HG03103 (cell line): ENCODE data around the gene HDLBP.

Experiments
- ATAC-seq: cut with Tn5 transposase; IDR thresholded peaks from one replicate; pipeline ENCODE4 v1.9.1; 2021; ENCODE audit warnings: low read depth; ENCODE audit not compliant: unreplicated experiment

The HDLBP gene

DNA sequence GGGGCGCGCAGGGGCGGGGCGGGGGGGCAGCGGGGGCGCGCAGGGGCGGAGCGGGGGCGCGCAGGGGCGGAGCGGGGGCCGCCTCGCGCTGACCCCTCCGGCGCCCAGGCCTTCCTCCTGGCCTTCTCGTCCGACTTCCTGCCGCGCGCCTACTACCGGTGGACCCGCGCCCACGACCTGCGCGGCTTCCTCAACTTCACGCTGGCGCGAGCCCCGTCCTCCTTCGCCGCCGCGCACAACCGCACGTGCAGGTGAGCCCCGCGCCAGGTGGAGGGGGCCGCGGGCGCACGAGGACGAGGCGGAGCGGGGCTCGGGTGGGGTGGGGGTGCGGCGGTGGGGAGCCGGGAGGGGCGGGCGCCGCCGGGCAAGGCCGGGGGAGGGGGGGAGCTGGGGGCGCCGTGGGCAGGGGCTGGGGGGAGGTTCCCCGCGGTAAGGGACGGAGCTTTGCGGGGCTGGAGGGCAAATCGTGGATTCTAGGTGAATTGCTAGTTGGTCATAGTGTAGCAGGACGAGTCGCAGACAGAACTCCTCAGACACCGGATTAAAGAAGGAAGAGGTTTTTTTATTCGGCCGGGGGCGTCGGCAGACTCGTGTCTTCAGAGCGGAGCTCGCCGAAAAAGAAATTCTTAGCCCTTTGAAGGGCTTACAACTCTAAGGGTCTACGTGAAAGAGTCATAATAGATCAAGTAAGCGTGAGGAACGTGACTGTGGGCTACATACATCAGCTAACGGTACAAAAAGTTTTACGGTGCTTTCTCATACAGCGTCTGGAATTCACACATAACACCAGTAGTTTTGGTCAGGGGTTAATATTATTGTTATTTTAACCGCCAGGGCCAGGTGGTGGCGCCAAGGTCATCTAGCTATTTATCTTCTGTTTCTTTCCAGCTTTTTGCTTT lies 97.1 kb downstream of the HDLBP start:
- no peak for ATAC-seq

DNA sequence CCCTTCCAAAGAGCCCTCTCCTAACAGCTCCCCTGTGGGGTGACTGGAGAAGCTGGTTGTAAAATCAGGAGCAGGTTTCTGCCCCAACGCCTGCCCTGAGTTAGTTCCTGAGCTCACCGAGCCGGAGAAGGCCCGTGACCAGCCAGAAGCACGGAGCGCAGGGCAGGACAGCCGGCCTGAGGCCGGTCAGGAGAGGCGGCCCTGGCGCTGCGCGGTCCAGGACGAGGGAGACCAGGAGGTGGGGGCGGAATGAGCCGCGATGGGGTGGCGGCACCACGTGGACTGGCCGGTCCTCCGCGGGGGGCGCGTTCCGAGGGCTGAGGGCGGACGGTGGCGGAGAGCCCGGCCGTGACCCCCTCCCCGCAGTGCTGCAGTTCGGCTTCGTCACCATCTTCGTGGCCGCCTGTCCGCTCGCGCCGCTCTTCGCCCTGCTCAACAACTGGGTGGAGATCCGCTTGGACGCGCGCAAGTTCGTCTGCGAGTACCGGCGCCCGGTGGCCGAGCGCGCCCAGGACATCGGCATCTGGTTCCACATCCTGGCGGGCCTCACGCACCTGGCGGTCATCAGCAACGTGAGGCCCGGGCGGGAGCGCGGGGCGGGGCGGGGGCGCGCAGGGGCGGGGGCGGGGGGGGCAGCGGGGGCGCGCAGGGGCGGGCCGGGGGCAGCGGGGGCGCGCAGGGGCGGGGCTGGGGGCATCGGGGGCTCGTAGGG lies 98.0 kb downstream of the HDLBP start:
- no peak for ATAC-seq

DNA sequence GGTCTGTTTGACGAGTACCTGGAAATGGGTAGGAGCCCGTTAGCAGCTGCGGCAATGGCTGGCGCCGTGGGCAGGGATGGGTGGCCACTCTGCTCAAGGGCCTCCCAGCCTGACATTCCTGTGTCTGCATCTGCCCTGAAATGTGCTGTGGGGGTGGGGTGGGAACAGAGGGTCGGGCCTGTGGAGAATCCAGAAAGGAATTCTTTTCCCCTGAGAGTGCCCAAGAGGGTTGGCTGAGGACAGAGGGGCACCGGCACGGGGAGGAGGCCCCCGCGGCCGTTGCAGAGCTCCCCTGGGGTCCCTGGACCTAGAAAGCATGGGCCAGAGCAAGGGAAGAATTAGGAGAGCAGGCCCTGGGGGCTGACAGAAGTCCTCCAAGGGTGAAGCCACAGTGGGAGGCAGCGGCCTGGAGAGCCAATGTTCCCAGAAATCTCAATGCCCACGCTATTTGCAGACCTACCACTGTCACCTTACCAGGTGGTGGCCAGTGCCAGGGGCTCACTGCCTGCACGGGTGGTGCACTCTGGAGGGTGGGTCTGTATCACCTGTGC lies 99.2 kb downstream of the HDLBP start:
- ATAC-seq: no peak

DNA sequence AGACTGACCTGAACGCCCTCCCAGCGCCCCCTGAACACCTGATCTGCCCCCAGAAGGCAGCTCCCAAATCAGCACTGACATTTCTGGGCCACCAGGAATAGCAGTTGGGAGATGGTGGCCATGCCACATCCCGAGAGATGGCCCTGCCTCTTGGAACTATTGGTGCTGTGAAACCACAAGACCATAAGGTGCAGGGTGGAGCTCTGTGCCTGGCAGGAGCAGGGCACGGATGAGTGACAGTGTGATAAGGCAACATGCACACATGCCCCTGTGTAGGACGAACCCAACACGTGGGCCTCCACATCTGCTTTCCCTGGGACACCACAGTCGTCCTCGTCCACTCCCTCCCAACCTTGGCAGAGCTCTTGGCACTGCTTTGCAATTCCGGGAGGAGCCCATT lies 100.1 kb downstream of the HDLBP start:
- no peak for ATAC-seq

DNA sequence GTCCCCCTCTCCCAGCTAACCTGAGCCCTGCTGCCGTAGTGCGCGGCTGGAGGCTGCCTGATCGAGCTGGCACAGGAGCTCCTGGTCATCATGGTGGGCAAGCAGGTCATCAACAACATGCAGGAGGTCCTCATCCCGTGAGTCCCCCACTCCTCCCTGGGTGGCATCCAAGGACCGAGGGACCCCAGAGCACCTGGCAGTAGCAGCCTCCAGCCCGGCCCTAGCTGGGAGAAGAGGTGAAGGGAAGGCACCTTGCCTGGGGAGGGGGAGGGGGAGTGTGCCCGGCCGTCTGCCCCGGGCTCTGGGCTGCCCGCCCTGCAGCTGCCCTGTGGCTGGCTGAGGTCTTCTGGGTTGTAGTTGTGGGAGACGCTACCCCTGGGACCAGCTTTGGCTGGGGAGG lies 100.7 kb downstream of the HDLBP start:
- ATAC-seq: no peak

DNA sequence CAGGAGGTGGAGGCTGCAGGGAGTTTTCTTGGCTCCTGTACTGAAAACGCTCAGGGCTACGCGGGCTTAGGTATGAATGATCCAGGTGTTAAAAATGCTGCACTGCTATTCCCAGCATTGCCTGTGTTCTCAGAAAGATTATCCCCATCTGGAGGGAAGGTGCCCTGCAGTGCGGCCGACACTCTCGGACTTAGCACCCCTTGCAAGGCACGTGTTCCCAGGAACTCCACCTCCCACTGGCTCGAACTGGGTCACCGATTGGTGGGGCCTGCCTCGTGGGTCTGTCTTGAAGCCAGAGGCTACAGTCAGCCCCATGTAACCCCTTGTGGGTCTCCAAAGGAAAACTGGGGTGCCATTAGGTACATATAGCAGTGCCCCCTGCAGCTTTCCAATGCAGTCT lies 101.3 kb downstream of the HDLBP start:
- ATAC-seq: no peak

DNA sequence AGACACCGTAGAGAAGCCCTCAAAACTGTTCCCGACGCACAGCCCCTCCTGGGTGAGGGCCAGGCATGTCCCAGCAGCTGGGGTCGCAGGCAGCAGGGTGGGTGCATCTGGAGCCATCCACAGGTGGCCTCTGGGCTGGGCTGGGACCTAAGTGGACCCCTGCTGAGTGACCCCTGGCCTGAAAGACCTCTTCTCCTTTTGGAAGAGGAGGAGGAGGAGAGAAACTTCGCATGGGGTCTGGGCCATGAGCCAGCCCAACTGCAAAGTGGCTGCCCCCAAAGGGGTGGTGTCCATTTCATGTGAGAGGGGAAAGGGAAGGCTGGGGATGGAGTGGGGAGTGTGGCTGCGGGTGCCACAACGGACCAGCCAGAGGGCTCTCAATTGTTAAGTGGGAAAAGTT lies 101.9 kb downstream of the HDLBP start:
- ATAC-seq: no peak

DNA sequence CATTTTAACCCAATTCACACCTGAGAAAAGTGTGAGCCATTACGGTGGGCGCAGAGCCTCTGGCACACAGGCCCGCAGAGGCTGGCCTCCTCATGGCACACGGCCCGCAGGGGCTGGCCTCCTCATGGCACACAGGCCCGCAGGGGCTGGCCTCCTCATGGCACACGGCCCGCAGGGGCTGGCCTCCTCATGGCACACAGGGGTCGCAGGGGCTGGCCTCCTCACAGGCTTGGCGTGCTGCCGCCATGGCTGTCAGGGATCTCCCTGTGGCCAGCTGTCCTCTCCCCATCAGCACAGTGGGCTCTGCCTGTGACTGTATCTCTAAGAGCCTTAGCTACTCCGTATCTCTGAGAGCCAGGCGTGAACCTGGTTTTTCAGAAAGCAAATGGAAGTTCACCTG lies 102.4 kb downstream of the HDLBP start:
- no peak for ATAC-seq

DNA sequence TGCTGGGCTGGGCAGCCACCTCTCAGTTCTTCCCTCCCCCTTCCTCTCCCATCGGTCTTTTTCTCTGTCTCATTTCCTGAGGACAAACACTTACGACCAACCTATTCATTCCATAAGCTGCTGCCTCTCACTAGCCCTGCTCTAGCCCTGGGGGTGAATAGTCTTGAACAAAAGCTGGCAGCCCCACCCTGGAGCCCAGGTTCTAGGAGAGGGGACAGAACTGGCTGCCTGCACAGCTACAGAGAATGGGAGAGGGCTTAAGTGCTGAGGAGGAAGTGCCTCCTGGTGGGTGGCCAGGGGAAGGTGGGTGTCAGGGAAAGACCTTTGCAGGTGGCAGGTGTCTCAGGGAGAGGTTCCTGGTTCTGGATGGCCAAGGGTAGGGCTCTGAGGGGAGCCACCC lies 104.2 kb downstream of the HDLBP start:
- no peak for ATAC-seq

DNA sequence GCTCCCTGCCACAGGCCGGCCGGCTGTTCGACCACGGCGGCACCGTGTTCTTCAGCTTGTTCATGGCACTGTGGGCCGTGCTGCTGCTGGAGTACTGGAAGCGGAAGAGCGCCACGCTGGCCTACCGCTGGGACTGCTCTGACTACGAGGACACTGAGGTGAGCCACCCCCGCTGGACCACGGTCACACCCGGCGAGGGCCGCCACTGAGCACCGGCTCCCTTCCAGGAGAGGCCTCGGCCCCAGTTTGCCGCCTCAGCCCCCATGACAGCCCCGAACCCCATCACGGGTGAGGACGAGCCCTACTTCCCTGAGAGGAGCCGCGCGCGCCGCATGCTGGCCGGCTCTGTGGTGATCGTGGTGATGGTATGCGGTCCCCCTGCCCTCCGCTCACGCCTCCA lies 106.2 kb downstream of the HDLBP start:
- no peak for ATAC-seq

DNA sequence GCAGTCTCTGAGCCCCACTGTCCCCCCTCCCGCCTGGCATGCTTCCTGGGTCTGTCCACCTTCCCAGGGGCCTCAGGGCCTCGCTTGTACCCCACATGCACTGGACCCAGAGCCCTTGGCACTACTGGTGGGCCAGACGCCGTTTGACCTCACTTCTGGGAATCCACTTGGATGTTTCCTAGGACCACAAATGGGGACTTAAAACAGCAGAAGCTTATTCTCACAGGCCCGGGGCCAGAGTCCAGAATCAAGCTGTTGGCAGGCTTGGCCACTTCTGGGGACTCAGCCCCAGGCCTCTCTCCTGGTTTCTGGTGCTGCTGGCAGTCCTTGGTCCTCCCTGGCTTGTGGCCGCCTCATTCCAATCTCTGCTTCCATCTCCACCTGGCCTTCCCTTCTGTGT lies 107.4 kb downstream of the HDLBP start:
- ATAC-seq: no peak

DNA sequence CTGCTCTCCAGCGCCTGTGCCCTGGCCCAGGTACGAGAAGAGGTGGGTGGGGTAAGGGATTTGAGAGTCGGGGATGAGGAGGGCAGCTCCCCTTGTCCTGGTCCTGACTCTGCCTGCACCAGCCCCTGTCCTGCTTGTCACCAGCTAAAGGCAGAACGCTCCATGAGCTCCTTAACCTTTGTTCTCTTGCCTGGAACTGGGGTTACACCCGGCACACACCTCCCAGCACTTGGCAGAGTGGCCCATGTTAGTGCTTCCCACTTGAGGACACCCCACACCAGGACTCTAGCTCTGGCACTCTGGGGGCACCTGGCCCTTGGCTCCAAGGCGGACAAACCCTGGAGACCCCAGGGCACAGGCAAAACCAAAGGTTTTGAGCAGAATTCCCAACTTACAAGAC lies 107.8 kb downstream of the HDLBP start:
- ATAC-seq: no peak

DNA sequence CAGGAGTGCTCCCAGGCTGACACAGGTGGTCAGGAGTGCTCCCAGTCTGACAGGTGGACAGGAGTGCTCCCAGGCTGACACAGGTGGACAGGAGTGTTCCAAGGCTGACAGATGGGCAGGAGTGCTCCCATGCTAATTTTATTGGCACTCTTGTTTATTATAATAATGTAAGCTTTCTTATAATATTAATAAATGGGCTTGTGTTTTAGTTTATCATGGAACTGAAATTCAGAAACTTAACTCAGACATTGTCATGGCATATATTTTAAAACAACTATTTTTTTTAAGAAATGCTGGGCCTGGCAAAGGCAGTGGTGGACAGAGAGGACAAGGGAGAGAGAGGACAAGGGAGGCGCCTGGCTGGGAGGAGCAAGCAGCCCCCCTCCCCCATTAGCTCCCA lies 108.3 kb downstream of the HDLBP start:
- ATAC-seq: no peak

DNA sequence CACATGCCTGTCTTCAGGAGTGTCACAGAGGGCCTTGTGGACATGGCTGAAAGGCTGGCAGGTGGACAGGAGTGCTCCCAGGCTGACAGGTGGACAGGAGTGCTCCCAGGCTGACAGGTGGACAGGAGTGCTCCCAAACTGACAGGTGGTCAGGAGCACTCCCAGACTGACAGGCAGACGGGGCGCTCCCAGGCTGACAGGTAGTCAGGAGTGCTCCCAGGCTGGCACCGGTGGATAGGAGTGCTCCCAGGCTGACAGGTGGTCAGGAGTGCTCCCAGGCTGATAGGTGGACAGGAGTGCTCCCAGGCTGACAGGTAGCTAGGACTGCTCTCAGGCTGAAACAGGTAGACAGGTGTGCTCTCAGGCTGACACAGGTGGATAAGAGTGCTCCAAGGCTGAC lies 110.4 kb downstream of the HDLBP start:
- ATAC-seq: no peak

DNA sequence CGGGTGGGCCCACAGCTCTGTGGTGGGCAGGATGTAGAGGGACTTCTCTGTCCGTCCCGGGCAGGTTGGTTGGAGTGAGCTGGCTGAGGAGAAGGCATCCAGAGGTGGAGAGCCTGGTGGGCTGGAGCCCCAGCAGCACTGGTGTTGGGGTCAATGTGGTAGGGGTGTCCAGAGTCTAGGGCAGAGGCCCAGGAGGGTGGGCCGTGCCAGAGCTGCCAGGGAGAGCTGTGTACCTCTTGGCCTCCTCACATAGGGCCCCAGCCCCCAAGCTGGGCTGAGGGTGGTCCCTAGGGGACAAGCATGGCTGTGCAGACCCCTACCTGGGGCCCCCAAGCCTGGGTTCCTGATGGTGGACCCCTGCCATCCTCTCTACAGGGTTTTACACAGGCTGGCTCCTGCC lies 111.0 kb downstream of the HDLBP start:
- no peak for ATAC-seq

DNA sequence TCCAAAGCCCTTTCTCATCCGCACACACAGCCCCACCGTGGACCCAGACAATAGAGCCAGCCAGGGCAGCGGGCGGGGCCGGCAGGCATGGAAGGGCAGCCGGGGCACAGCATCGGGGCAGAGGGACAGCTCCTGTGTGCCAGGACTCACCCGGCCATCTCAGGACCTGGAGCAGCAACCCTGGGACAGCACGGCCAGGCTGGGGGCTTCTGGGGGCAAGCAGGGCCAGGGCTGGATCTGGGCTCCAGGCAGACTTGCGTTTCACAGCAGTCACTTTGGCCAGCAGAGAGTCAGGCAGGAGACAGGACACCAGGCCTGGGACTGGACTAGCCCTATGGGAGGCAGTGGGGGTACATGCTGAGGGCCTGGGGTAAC lies 111.5 kb downstream of the HDLBP start:
- ATAC-seq: no peak

DNA sequence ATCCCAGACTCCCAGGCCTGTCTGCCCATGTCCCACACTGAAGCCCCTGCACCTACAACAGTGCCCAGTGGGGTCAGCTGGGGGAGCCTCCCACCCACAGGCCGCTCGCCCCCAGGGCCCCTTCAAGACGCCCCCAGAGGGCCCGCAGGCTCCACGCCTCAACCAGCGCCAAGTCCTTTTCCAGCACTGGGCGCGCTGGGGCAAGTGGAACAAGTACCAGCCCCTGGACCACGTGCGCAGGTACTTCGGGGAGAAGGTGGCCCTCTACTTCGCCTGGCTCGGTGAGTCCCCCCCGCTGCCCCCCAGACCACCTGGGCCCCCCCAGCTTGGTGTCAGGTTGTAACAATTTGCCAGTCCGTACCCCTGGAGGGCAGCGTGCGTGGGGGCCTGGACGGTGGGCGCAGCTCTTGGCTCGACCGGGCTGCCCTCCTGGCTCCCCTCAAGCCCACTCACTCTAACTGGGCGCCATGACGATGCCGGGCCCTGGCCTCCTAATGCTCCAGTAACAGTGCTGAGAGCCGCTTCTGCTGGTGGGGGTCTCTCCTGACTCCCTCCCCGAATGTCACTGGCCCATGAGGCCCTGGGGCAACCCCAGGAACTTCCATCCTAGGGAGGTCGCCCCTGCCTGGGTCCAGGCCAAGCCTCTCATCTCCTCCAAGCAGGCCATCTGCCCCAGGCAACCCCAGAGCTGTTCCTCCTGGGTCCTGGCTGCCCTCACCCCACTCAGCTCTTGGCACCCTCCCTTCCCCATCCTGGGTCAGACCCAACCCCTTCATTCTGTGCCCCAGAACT lies 112.1 kb downstream of the HDLBP start:
- no peak for ATAC-seq

DNA sequence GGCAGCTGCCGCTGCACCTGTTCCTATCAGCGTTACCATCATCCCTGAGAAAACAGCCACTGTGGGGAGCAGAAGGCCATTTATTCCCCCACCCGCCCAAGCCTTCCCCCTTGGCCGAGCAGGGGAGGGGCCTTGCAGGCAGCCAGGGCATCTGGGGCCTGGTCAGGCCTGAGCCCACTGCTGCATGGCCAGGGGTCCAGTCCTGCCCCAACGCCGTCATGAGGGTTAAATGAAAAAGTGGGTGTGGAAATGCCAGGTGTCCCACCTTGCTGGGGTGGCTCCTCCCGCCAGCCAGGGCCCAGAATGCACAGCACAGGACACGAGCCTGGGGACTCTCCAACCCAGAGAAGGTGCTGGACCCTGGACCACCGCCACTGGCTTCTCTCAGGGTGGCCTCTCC lies 112.8 kb downstream of the HDLBP start:
- ATAC-seq: no peak

DNA sequence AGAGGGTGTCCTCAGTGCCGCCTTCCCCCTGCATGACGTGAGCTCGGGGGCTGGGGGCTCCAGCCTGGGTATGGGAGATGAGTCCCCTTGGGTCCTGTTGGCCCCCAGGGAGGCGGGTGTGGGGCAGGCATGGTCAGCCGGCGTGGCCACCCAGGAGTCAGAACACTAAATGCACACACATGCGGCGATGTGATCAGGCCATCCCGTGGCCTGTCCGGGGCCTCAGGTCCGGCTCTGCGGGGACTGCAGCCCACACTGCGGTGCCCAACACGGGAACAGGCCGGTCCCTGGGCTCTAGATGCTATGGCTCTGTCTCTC lies 113.2 kb downstream of the HDLBP start:
- ATAC-seq: no peak

DNA sequence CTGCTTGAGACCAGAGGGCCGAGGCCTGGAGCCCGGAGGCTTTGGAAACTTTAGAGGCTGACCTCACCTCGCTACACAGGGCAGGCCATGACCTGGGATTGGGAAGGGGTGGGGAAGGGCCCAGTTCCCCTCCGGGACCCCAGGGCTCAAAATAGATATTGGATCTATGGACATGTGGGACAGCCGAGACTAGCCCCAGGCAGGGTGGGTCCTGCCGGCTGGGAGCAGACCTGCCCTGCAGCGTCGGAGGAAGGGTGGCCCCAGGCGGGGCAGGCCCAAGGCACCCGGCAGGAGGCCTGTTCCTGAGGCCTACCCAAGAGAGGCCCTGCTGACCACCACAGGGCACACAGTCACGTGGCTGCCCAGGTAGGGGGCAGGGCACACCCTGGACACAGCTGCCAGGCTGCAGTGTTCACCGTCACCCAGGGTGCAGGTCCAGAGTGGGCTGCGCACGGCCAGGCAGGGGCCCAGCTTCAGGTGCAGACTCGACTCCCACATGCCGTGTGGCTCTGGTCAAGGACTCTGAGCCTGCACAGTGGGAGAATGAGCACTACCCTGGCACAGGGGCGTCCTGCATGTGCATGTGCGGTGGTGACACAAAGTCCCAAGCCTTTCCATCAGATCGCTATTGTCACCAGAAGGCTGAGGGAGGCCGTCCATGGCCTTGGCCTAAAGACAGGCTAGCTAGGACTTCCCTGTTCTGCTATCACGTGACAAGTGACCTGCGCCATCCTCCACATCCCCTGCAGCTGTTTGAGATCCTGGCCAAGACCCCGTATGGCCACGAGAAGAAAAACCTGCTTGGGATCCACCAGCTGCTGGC lies 113.8 kb downstream of the HDLBP start:
- ATAC-seq: no peak
